Hippocampal formation (tissue), 2 donors: ENCODE measurements around the gene BPIFB6.

Experiments used
- DNase-seq, 2 donors: peaks; one replicate each; lab custom pipeline; 2025; lab: John Stamatoyannopoulos, UW

BPIFB6 gene

DNA sequence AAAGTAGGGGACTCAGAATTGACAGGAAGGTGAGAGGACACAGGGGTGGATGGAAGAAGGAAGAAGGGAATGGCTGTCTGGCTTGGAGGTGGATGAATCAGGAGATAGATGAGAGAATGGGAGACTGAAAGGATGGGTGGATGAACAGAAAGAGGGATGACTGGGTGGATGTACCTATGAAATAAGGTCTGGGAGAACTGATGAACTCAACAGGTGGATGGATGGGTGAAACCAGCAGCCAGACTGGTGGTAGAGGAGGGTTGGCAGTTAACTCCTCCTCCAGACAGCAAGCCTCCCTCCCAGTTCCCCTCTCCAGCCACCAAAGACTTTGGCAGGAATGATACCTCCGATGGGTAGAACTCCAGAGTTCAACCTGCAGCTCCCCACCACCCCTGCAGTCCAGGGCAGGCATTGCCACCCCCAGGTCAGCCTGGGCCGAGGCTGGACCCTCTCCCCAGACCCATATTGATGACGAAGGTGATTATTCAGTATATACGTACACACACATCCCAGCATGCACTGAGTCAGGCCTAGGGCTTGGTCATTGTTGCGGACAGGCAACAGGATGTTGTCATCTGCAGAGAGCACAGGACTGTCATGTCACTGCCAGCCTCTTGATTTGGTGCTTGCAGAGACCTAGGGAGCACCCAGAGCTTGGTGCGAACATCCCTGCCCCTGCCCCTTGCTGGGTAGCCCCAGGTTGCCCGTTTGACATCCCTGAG lies 29.2 kb upstream of the BPIFB6 start:
- DNase-seq: no peak

DNA sequence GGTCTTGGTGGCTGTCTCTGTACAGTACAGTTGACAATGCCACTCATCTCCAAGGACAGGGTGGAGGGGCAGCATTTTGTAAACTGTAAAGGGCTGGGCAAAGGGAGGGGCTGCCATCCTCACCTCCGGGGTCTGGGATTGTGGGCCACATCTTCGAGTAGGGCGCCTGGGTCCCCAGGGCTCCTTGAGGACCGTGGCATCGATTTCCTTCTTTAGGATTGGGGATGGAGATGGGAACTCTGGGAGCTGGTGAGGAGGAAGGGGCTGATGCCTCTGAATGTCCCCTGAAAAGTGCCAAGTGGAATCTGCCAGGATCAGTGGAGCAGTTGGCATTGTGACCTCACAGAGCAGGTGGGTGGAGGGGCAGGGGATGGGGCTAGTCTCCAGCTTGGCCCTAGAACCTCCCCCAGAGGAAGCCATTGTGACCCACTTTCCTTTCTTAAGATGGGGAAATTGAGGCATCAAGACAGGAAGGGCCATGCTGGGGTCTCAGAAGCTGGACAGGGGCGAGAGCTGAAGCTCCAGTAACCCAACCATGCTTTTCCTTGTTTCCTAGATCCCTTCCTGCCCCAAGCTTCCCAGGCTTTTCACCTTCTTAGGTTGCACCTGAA lies 27.2 kb upstream of the BPIFB6 start, which contains the start of gene SUN5:
Gene SUN5 (minus strand): TSS at position 293 of the 611 bp plus-strand sequence. CDS start 93 bp downstream, at position 200.
- DNase-seq: no peak

DNA sequence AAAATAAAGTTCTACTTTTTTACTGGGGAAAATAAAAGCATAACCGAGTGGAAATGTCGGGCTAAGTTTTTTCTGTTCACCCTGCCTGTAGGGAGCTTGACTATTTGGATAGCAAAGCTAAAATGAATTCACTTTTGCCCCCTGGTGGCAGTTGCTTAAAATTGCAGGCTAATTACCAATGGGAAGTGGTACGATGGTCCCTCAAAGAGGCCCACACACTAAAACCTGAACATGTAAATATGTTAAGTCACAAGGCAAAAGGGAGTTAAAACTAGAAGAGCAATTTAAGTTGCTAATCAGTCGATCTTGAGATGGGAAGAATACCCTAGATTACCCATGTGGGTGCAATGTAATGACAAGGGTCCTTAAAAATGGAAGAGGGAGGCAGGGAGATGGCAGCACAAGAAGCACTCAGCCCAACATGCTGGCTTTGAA lies 26.3 kb upstream of the BPIFB6 start:
- DNase-seq: no peak

DNA sequence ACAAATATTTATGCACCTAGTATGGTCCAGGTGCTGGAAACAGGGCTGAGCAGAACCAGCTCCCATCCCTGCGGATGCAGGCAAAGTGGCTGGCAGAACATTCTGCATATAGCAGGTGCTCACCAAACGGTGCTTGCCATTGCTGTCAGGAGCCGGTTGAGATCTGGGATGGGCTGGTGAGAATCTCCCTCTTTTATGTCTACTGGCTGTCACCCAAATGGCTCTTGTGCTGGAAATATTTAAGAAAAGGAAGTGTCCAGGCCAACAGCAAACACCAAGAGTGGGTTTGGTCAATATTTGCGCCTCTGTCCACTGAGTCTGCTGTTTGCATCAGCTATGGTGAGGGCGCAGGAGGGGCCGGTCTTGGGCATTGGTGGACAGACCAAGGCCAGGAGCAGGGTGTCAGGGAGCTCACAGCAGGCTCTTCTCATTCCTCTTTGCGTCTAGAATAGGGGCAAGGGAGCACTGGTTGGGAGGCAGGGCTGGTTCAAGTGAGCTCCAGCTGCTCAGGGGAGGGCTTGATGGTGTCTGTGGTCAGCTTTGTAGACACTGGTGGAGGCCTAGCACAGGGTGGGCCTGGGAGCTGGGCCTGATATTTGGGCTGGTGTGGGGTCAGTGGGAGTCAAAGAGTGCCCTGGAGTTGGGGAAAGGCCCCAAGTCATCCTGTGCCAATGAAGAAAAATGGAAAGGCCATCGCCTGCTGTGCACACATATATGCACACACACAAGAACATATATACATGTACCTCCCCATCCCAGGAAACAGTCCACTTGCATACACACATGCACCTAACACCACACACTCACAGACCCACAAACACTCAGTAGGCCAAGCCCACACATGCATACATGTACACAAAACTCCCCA lies 25.3 kb upstream of the BPIFB6 start:
- DNase-seq: no peak

DNA sequence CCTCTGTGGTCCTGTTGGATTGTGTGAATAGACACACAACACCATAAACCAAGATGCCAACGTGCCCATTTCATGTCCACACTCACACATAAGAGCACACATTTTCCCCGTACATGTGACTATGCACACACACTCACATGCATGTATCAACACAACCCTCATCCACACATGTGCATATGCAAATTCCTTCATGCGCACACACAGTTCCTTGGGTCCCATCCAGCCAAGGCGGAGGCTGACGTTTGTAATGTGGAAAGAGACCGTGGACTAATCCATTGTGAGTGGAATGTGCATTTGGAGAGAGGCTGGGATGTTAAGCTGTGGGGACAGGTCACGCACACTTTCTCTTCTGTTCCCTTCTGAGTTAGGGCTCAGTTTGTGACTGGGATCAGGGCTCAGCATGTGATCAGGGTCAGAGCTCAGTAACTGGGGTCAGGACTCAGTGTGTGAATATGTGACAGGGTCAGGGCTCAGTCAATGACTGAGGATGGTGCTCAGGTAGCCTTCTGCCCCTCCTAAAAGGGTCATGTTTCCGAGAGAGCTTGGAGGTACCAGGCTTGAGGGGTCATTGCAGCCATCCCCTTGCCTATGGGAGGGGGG lies 24.6 kb upstream of the BPIFB6 start:
- no peak for DNase-seq

DNA sequence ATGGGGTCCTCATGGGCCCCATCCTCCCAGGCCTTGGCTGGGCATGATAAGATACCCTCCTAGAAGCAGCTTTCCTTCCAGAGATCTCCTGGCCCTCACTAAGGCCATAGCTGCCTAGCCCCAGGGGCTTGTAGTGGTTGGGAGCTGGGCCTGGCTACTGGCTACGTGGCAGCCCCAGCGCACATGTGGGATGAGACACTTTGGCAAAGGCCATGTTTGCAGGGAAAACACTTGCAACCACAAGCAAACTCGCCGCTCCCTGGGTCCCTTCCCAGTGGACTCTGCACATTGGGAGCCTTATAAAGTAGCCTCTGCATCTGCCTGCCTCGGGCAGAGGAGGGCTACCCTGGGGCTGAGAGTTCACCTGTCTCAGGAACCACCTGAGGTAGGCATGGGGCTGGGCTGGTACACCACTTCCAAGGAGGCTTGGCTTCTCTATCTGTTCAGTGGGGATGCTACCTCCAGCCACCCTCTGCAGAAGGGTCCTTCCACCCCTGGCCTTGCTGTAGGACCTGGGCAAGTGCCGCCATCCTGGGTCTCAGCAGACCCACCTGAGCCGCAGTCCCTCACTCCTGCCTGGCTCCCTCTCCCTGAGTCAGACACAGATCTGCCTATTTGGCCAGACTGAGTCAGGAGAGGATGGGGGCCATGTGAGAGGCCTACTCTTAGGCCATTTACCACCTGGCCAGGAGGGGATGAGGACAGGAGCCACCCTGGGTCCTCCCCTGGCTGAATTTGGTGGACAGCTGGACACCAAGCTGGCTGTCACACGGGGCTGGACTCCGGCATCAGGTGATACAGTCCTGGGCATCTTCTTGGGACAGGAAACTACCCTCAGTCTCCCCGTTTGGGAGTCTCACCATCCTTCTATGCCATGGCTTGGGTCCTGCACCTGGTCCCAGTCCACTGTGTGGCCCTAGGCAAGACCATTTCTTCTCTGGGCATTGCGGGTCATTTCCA lies 23.8 kb upstream of the BPIFB6 start, which contains the start of gene BPIFB2:
Gene BPIFB2 (plus strand): TSS at position 329 of the 960 bp plus-strand sequence. CDS start 871 bp downstream, outside the sequence.
- DNase-seq: no peak

DNA sequence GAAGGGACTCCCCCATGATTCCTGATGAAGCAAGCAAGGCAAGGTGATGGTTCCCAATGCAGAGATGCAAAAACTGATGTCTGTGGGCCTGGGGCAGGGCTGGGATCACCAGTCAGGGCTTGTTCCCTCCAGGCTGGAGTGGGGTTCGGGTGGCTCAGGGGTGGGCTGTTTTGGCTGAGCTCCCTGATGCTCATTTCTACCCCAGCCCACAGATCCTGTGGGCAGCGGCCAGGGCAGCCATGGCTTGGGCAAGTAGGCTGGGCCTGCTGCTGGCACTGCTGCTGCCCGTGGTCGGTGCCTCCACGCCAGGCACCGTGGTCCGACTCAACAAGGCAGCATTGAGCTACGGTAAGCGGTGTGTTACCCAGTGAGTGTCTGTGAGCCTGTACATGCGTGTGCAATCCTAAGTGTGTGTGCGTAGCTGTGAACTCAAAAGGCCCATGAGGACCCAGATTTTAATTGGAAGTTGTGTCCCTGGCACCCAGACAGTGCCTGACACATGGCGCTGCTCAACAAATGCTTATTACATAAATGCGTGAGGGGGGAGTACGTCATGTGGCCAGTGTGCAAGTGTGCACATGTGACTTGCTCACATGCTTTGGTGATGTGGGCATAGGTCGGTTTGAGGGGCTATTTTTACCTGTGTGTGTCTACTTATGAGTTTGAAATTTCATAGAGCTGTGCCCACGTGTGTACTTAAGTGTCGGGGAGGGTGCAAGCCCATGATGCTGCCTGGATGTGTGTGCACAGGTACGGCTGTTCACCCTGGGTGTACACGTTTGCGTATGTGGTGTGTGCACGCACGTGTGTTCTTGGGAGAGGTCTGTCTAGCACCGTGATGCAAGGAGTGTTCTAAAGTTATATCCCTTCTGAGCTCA lies 22.9 kb upstream of the BPIFB6 start:
- no peak for DNase-seq

DNA sequence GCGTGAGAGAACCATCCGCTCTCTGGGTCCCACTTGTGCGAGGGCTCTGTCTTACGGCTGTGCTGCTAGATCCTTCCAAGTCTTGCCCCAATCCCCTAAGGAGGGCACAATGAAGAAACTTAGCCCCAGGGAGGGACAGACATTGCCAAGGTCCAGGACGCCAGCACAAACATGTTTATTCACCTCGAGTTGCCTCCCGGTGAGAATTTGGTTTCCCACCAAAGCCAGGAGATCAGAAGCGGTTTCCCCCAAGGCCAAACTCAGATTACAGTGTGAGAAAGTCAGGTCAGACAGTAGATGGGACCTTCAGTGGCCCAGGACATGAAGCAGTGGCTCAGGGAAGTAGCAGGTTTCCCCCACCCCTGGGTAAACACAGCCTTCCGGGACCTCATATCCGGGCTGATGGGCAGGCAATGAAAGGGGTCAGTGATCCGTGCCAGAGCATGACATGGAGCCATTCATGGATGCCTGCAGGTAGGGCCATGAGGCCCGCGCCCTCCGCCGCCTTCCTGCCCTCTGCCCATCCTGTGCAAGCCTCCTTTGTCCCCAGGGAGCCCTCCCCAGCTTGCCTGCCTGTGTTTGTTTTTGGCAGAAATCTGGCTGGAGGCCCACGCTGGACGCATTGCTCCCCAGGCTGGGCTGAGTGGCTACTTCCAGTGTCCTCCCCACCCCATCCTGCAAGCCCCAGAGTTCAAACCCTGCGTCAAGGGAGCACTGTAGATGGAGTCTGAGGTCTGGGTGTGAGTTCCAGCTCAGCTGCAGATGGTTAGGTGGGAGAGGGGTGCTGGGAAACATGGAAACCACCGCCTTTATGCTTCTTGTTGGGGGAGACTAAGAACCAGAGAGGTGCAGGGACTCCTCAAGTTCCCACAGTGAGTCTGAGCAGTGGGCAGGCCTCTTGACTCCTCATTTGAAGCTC lies 22.0 kb upstream of the BPIFB6 start:
- no peak for DNase-seq

DNA sequence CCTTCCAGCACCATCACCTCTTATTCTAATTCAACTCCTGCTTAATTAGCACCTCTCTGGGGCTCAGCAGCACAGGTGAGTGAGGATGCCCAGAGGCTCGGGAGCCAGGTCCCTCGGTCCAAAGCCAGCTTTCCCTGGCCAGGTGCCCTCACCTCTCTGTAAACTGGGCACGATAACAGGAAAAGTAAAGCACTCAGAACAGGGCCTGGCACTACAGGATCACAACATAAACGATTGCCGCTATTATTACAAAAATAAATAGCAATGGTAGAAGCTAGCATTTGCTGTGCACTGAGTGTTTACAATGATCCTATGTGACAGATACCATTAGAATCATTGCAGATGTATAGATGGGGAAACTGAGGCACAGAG lies 21.3 kb upstream of the BPIFB6 start:
- no peak for DNase-seq

DNA sequence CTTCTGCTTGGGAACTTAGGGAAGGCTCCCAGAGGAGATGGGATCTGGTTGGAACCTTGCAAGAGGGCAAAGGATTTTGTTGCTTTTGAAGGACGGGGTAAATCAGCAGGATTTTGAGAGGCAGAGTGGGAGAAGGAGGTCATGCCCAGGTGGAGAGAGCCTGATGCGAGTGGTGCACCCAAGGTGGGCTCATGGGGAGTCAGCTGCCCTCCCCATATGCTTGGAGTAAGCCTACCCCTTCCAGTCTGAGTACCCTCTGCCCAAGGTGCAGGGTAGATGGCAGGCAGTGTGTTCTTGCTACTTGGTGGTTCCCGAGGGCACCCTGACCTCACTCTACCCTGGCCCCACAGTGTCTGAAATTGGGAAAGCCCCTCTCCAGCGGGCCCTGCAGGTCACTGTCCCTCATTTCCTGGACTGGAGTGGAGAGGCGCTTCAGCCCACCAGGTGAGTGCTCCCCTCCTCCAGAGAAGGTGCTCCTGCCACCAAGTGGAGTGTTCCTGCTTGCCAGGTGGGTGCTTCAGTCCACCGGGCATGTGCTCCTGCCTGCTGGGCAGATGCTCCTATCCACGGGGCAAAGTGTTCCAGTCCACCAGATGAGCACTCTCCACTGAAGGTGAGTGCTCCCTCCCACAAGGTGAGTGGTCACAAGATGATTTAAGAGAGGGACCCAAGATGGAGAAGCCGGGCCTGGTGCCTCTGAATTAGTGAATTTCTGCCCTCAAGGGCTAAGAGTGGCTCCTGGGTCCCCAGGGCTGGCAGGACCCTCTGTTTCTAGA lies 20.6 kb upstream of the BPIFB6 start:
- no peak for DNase-seq

DNA sequence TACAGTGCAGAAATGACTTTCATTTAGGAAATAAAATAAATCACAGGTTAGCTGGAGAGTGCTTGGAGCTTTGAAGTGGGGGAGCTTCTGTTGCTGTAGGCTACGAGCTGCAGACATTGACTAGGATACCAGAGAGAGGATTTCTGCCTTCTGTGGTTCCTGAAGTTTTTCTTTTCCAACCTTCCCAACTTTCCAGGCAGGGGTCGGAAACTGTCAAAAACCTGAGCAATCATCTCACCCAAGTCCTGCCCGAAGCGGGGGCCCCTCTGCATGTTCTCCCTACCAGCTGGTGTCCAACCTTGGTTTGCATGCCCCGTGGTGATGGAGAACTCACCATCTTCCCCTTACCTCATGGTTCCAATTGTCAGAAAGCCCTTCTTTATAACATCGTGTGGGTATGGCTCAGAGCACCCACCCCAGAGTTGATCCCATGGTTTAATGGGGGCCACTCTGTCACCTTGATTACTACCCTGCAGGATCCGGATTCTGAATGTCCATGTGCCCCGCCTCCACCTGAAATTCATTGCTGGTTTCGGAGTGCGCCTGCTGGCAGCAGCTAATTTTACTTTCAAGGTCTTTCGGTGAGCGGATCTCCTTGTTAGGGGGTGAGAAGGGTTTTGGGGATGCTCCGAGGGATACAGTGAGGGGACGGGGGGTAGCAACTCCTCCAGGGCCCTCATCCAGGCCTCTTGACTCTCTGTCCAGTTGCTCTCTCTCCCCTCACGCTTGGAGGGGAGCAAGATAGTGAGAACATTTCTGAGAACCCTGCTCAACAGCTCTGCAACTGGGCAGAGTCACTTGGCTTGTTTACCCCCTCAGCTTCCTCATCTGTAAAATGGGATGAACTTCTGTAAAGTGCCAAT lies 18.9 kb upstream of the BPIFB6 start:
- no peak for DNase-seq

DNA sequence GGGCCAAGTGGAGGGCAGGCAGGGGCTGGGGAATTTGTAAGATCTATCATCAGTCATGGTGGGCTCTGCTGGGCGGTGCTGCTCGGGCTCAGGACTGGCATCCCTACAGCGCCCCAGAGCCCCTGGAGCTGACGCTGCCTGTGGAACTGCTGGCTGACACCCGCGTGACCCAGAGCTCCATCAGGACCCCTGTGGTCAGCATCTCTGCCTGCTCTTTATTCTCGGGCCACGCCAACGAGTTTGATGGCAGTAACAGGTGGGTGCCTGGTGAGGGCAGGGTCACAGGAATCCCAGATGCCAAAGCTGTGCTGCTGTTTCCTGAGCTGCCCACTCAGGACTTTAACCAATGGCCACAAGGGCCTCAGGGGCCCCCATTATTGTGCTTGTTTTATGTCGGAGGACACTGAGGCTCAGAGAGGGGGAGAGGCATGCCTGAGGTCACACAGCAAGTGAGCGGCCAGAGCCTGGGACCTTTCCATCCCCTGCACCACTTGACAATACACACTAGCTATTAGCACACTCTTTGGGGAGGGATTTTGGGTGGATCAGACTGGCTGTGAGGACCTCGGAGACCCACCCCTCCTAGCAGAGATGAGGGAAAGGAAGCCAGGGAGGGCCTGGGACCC lies 17.6 kb upstream of the BPIFB6 start:
- no peak for DNase-seq

DNA sequence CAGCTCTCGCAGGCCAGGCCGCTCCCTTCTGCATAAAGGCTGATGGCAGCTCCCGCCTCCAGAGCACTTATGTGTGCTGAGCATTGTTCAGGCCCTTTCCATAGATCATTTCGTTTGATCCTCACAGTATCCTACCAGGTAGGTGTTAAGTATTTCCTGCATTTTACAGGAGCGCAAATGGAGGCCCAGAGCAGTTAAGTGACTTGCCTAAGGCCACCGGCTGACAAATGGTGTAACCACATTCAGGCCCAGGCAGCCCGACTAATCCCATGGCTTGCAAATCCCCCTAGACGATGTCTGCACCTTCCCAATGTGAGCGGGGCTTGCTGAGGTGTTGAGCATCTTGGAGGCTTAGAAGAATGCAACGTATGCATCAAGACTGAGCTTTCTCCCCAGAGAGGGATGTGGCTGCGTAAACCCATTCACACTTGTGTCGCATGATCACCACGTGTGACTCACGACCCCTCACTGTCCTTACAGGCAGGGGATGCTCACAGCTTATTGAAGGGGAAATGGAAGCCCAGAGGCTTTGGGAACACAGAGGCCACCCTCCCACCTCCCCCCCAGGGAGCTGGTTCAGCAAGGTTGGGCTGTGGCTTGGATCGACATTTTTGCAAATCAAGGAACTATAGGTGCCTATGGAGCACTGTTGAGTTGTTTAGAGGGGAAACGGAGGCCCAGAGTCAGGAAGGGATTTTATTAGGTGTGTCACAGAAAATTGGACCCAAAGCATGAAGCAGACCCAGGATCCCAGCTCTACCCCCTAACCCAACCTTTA lies 16.9 kb upstream of the BPIFB6 start:
- no peak for DNase-seq

DNA sequence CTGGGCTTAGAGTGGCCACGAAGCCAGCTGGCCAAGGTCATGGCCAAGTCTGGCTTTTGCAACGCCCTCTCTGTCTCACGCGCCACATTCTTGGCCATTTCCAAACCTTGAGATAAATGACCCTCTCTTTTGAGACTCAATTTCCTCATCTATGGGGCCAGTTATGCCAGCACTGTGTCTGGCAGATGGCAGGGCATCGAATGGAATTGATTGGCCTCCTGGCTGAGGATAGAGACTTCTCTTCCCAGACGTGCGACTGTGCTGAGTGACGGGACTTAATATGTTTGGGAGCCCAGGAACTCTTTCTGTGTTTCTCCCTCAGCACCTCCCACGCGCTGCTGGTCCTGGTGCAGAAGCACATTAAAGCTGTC lies 16.3 kb upstream of the BPIFB6 start:
- DNase-seq: no peak

DNA sequence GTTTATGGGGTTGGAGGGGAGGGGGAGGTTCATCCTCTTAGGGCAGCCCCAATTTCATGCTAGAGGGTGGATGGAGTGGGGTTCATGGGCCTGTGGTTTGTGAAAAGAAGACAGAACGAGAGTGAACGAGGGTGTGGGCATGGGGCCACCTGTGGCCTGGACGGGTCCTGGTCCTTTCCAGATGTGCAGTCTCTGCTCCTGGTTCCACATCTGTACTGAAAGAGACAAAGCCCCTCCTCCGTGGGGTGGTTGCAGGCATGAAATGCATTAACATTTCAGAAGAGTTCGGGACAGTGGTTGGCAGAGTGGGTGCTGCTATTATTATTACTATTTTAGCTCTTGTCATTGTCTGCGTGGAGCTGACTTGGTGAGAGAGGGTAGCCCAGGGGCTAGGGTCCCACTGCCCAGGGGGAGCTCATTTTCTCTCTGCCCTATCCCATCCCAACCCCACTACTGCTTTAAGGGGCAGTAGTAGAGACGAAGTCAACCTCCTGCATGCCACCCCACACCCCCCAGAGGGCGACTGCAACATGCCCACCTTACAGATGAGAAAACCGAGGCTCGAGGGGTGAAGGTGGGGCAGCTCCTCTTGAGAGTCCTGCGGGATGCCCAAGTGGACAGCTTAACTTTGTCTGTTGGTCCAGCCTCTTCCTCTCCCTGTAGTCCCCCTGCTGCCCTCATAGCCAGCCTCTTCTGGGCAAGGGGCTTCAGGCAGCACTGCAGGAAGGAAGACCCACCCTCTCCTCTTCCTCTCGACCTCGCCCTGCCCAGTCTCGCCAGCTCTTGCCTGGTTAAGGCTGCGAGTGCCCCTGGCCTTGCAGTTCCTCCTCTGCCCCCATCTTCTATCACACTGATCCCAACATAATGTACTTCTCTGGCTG lies 15.5 kb upstream of the BPIFB6 start:
- DNase-seq: no peak
